T-helper 1 cell (primary cell): Measurements from ENCODE around the gene SEMA3E.
"Not testable (repeated sequence)": the region's sequence is repeated elsewhere in the genome, so short reads cannot be mapped to it uniquely, and the experiment has no call there.

ENCODE experiments used
- DNase-seq, 5 donors: peaks; one replicate each; pipeline ENCODE4 v3.0.0-alpha.2; 2012 to 2020

SEMA3E gene

GRCh38 chr7:83447681-83448080 lies 201.3 kb downstream of the SEMA3E start:
- no peak for DNase-seq

- DNase-seq = no peak
Measured at GRCh38 chr7:83446102-83446669, 202.8 kb downstream of the SEMA3E start.

- no peak for DNase-seq
Measured at GRCh38 chr7:83442911-83443310, 206.0 kb downstream of the SEMA3E start.

GRCh38 chr7:83439026-83439425 lies 209.9 kb downstream of the SEMA3E start:
- no peak for DNase-seq

- DNase-seq = not testable (repeated sequence)
Measured at GRCh38 chr7:83430289-83430688, 218.7 kb downstream of the SEMA3E start.

- DNase-seq = no peak
Measured at GRCh38 chr7:83429493-83429892, 219.4 kb downstream of the SEMA3E start.

- no peak for DNase-seq
Measured at GRCh38 chr7:83427884-83428283, 221.1 kb downstream of the SEMA3E start.

- DNase-seq = no peak
Measured at GRCh38 chr7:83426325-83426724, 222.6 kb downstream of the SEMA3E start.

GRCh38 chr7:83419013-83419412 lies 229.9 kb downstream of the SEMA3E start:
- DNase-seq = no peak

GRCh38 chr7:83415840-83416239 lies 233.1 kb downstream of the SEMA3E start:
- no peak for DNase-seq

GRCh38 chr7:83414947-83415346 lies 234.0 kb downstream of the SEMA3E start:
- DNase-seq = no peak

- no peak for DNase-seq
Measured at GRCh38 chr7:83413831-83414230, 235.1 kb downstream of the SEMA3E start.

GRCh38 chr7:83413424-83413823 lies 235.5 kb downstream of the SEMA3E start:
- DNase-seq = no peak

GRCh38 chr7:83410989-83411591 lies 237.8 kb downstream of the SEMA3E start:
- no peak for DNase-seq

GRCh38 chr7:83394776-83395175 lies 254.2 kb downstream of the SEMA3E start:
- no peak for DNase-seq

GRCh38 chr7:83388436-83388835 lies 260.5 kb downstream of the SEMA3E start:
- DNase-seq = no peak

- DNase-seq = no peak
Measured at GRCh38 chr7:83366629-83367028, 282.3 kb downstream of the SEMA3E start.

- DNase-seq = no peak
Measured at GRCh38 chr7:83365746-83366145, 283.2 kb downstream of the SEMA3E start.

- DNase-seq = no peak
Measured at GRCh38 chr7:83362871-83363550, 285.9 kb downstream of the SEMA3E start.

- DNase-seq = no peak
Measured at GRCh38 chr7:83359108-83359507, 289.8 kb downstream of the SEMA3E start.

GRCh38 chr7:83355143-83355542 lies 293.8 kb downstream of the SEMA3E start:
- no peak for DNase-seq

- no peak for DNase-seq
Measured at GRCh38 chr7:83347945-83348444, 300.9 kb downstream of the SEMA3E start.

- DNase-seq = no peak
Measured at GRCh38 chr7:83339907-83340306, 309.0 kb downstream of the SEMA3E start.

- DNase-seq = no peak
Measured at GRCh38 chr7:83338277-83338950, 310.5 kb downstream of the SEMA3E start.
